ENCODE data around the gene GJB3.

Gene GJB3

DNA sequence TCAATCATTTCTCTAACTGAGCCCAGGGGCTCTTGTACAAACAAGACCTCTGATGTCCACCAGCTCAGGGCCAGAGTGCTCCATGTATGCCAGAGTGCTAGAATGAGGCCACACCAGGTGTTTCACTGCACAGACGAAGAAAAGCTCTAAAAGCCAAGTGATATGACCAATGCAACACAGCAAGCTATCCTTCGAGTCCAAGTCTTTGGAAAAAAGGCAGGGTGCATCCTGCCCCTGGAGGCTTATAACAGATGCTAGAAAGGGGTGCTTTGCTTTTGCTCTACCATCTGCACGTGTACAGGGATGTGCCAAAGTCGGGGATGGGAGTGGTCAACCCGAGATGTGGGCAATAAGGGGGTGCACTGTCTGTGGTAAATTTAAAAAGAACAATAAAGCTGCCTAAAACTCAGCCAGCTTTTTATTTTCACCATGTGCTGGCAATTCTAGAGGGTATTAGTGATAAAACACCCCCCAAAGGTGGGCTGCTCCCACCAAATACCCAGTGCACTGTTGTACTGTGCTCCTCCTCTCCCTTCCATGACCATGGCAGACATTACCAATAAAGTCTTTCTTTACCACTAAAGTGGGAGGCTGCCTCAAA, 46.4 kb downstream of the GJB3 start:
- H3K4me3 ChIP-seq (ENCODE audit: low read depth, low read length): no peak overlapping the region
- no peak for TF ChIP-seq POLR2A (IDR thresholded peaks at IDR 0.05; ENCODE audit: extremely low read depth, insufficient read length)
- TF ChIP-seq, protein P1, sequence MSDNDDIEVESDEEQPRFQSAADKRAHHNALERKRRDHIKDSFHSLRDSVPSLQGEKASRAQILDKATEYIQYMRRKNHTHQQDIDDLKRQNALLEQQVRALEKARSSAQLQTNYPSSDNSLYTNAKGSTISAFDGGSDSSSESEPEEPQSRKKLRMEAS (IDR thresholded peaks at IDR 0.05; ENCODE audit: low read depth, low read length): no peak
- TF ChIP-seq MYC (IDR thresholded peaks at IDR 0.05; ENCODE audit: low read depth, low read length): no peak
- TF ChIP-seq, protein P2, sequence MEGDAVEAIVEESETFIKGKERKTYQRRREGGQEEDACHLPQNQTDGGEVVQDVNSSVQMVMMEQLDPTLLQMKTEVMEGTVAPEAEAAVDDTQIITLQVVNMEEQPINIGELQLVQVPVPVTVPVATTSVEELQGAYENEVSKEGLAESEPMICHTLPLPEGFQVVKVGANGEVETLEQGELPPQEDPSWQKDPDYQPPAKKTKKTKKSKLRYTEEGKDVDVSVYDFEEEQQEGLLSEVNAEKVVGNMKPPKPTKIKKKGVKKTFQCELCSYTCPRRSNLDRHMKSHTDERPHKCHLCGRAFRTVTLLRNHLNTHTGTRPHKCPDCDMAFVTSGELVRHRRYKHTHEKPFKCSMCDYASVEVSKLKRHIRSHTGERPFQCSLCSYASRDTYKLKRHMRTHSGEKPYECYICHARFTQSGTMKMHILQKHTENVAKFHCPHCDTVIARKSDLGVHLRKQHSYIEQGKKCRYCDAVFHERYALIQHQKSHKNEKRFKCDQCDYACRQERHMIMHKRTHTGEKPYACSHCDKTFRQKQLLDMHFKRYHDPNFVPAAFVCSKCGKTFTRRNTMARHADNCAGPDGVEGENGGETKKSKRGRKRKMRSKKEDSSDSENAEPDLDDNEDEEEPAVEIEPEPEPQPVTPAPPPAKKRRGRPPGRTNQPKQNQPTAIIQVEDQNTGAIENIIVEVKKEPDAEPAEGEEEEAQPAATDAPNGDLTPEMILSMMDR (IDR thresholded peaks at IDR 0.05; ENCODE audit: low read depth, low read length): no peak
- DNase-seq (ENCODE audit: low read depth): no peak

DNA sequence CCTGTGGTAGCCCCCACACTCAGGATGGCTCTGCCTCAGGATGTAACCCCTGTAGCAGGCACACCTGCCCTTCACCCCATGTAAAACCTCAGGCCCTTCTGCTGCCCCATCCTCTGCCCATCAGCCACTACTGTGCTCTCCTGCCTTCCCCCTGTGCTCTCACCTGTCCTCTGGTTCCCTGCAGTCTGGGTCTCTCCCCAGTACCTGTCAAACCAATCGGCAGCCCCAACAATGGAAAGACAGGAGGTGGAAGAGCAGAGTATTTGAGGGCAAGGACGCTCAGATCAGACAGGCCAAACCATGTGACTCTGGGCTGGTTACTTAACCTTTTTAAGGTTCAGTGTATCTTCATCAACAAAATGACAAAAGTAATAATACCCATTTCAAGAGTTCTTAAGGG, 47.6 kb downstream of the GJB3 start:
- DNase-seq (ENCODE audit: low read depth): no peak
- H3K4me3 ChIP-seq (ENCODE audit: low read depth, low read length): no peak overlapping the region
- TF ChIP-seq POLR2A (IDR thresholded peaks at IDR 0.05; ENCODE audit: extremely low read depth, insufficient read length) (no peak), MYC (IDR thresholded peaks at IDR 0.05; ENCODE audit: low read depth, low read length) (no peak)
- TF ChIP-seq, protein P1 (IDR thresholded peaks at IDR 0.05; ENCODE audit: low read depth, low read length): no peak
- TF ChIP-seq, protein P2 (IDR thresholded peaks at IDR 0.05; ENCODE audit: low read depth, low read length): no peak

DNA sequence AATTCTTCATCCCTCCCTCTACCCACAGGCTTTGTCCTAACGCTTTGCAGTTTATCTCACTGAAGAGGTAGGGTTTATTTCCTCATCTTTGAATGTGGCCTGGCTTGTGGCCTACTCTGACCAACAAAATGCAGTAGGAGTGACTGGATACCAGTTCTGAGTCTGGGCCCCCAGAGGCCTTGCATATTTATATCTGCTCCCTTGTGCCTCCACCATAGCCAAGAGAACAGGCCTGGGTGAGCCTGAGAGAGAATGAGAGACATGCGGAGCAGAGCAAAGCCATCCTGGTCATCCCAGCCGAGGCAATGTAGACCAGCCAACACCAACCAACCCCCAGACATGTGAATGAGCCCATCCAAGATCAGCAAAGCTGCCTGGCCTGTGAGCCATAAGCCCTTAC, 48.2 kb downstream of the GJB3 start:
- peak; percentile 87 for DNase-seq (ENCODE audit: low read depth)
- no peak overlapping the region for H3K4me3 ChIP-seq (ENCODE audit: low read depth, low read length)
- TF ChIP-seq, protein P1 (IDR thresholded peaks at IDR 0.05; ENCODE audit: low read depth, low read length): no peak
- TF ChIP-seq, protein P2 (IDR thresholded peaks at IDR 0.05; ENCODE audit: low read depth, low read length): no peak
- no peak for TF ChIP-seq MYC (IDR thresholded peaks at IDR 0.05; ENCODE audit: low read depth, low read length)
- TF ChIP-seq POLR2A (IDR thresholded peaks at IDR 0.05; ENCODE audit: extremely low read depth, insufficient read length): no peak

DNA sequence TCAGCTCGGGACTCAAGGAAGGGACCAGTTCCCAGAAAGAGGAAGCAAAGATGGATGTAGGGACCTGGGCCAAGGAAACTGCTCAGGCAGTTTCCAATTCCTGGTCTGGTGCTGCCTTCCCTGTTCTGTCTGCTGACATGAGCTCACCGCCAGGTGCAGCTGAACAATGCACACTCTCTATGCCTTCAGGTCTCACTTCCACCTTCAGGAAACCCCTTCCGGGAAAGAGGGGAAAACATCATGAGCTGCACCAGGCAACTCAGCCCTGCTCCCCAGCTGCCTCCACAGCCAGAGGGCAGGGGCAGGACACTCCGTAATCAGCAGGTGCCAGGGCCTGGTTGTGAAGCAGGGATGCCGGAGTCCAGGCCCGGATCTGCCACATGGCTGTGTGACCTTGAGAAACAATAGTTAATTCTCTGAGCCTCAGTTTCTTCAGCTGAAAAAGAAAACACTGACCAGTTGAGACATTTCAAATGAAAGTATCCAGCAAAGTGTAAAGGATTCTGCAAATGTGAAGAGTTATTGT, 50.8 kb downstream of the GJB3 start:
- no peak overlapping the region for H3K4me3 ChIP-seq (ENCODE audit: low read depth, low read length)
- TF ChIP-seq MYC (IDR thresholded peaks at IDR 0.05; ENCODE audit: low read depth, low read length) (no peak), POLR2A (IDR thresholded peaks at IDR 0.05; ENCODE audit: extremely low read depth, insufficient read length) (no peak)
- TF ChIP-seq, protein P1 (IDR thresholded peaks at IDR 0.05; ENCODE audit: low read depth, low read length): no peak
- TF ChIP-seq, protein P2 (IDR thresholded peaks at IDR 0.05; ENCODE audit: low read depth, low read length): no peak
- DNase-seq (ENCODE audit: low read depth): no peak

DNA sequence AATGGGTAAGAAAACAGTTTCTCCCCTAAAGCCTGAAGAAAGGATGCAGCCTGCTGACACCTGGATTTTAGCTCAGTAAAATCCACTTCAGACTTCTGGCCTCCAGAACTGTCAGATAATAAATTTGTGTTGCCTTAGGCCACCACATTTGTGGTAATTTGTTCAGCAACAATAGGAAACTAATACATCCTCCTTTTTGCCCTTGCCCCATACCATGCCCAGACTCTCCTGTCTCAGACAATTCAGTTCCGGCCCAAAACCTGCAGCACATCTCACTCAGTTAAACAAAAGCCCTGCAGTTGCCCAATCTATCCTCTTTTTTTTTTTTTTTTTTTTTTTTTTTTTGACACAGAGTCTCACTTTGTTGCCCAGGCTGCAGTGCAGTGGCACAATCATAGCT, 52.7 kb downstream of the GJB3 start:
- H3K4me3 ChIP-seq (ENCODE audit: low read depth, low read length): no peak overlapping the region
- DNase-seq (ENCODE audit: low read depth): peak; percentile 15
- TF ChIP-seq POLR2A (IDR thresholded peaks at IDR 0.05; ENCODE audit: extremely low read depth, insufficient read length): no peak
- TF ChIP-seq, protein P2 (IDR thresholded peaks at IDR 0.05; ENCODE audit: low read depth, low read length): no peak
- no peak for TF ChIP-seq MYC (IDR thresholded peaks at IDR 0.05; ENCODE audit: low read depth, low read length)
- TF ChIP-seq, protein P1 (IDR thresholded peaks at IDR 0.05; ENCODE audit: low read depth, low read length): no peak

Measured in NB4 (cell line).